Right renal cortex interstitium (tissue), 3 donors: ENCODE data around the gene SEMA3F. TPM values are rescaled to one million over a fixed set of nuclear protein-coding genes. Genes with fewer than 3 reads are reported as not detected.
A peak's percentile ranks its signal among the peaks of the same experiment; 100 is the strongest.
"Not testable (repeated sequence)": the region's sequence is repeated elsewhere in the genome, so short reads cannot be mapped to it uniquely, and the experiment has no call there.

Experiments
- DNase-seq, 3 donors: peaks; one replicate each; pipeline ENCODE4 v3.0.0-alpha.2; 2013; ENCODE audit warnings: low read depth in 3 of 3, low spot score in 2 of 3
- polyA plus RNA-seq, 3 donors: library from polyadenylated mRNA; unstranded; fragments of 120-200 nt; gene quantifications; one replicate each; pipeline ENCODE4 v1.2.1, GENCODE V29; 2013; ENCODE audit not compliant: insufficient read length in 3 of 3

Gene SEMA3F
- polyA plus RNA-seq, 3 donors, result 67.4 to 80.1 (median 70.8) TPM

GRCh38 chr3:50227390-50228183 is 72.5 kb downstream of the SEMA3F start:
- peak; percentile 82 to 89 (median 88) for DNase-seq

GRCh38 chr3:50228184-50228763 is 73.2 kb downstream of the SEMA3F start:
- DNase-seq, result not testable (repeated sequence)

GRCh38 chr3:50229490-50229889 is 74.4 kb downstream of the SEMA3F start:
- DNase-seq, result no peak

- no peak for DNase-seq
Observed at GRCh38 chr3:50230104-50230793, 75.1 kb downstream of the SEMA3F start.

- DNase-seq, result no peak
Observed at GRCh38 chr3:50230794-50231125, 75.6 kb downstream of the SEMA3F start.

GRCh38 chr3:50231581-50231980 is 76.5 kb downstream of the SEMA3F start:
- DNase-seq, result no peak

- no peak for DNase-seq
Observed at GRCh38 chr3:50232303-50232702, 77.2 kb downstream of the SEMA3F start.

GRCh38 chr3:50233176-50233575 is 78.1 kb downstream of the SEMA3F start:
- DNase-seq, result no peak

GRCh38 chr3:50235716-50236483 is 80.8 kb downstream of the SEMA3F start, which contains the start of gene GNAI2:
Gene GNAI2 (plus strand): TSS chr3:50236204. CDS start chr3:50236336, 132 bp downstream.
- peak; percentile 85 to 96 (median 95) for DNase-seq

- no peak for DNase-seq
Observed at GRCh38 chr3:50236484-50237132, 81.5 kb downstream of the SEMA3F start.

GRCh38 chr3:50237133-50237651 is 82.1 kb downstream of the SEMA3F start:
- DNase-seq, result no peak

- no peak for DNase-seq
Observed at GRCh38 chr3:50237754-50238548, 82.8 kb downstream of the SEMA3F start.

GRCh38 chr3:50238549-50239026 is 83.5 kb downstream of the SEMA3F start:
- DNase-seq, result no peak

Other genes with a start within 250 kb of the SEMA3F start
- gene MON1A, start 225.5 kb upstream of the SEMA3F start, polyA plus RNA-seq, result 1 to 10 TPM; 6.9 to 8.5 (median 7.6) TPM
- 100 to 1,000 TPM; 107 to 136 (median 109) TPM for gene RBM6, start 215.2 kb upstream of the SEMA3F start, polyA plus RNA-seq
- gene RBM5, start 66.4 kb upstream of the SEMA3F start, polyA plus RNA-seq, result 100 to 1,000 TPM; 234 to 272 (median 251) TPM
- gene GNAT1, start 36.3 kb downstream of the SEMA3F start, polyA plus RNA-seq, result not detected
- 10 to 100 TPM in 1 of 3 donors, 1 to 10 TPM in 2; 5.0 to 11.0 (median 6.8) TPM for gene SLC38A3, start 49.9 kb downstream of the SEMA3F start, polyA plus RNA-seq
- 100 to 1,000 TPM; 211 to 230 (median 220) TPM for gene GNAI2, start 80.9 kb downstream of the SEMA3F start, polyA plus RNA-seq
- gene SEMA3B, start 113.8 kb downstream of the SEMA3F start, polyA plus RNA-seq, result 10 to 100 TPM; 75.2 to 77.0 (median 76.3) TPM
- under 1 TPM; 0.42 to 0.54 (median 0.50) TPM for gene LSMEM2, start 123.8 kb downstream of the SEMA3F start, polyA plus RNA-seq
- gene IFRD2, start 137.1 kb downstream of the SEMA3F start, polyA plus RNA-seq, result 10 to 100 TPM; 35.0 to 39.1 (median 37.7) TPM
- 1 to 10 TPM; 2.9 to 3.2 (median 3.1) TPM for gene HYAL3, start 144.1 kb downstream of the SEMA3F start, polyA plus RNA-seq
- 1 to 10 TPM; 7.6 to 8.6 (median 8.2) TPM for gene NAA80, start 144.1 kb downstream of the SEMA3F start, polyA plus RNA-seq
- 1 to 10 TPM; 6.3 to 7.1 (median 7.0) TPM for gene HYAL1, start 148.2 kb downstream of the SEMA3F start, polyA plus RNA-seq
- 10 to 100 TPM; 62.7 to 74.3 (median 70.7) TPM for gene HYAL2, start 167.4 kb downstream of the SEMA3F start, polyA plus RNA-seq
- 10 to 100 TPM; 22.6 to 25.7 (median 24.5) TPM for gene TUSC2, start 172.9 kb downstream of the SEMA3F start, polyA plus RNA-seq
- 10 to 100 TPM; 16.1 to 17.0 (median 16.4) TPM for gene RASSF1, start 185.5 kb downstream of the SEMA3F start, polyA plus RNA-seq
- gene ZMYND10, start 190.4 kb downstream of the SEMA3F start, polyA plus RNA-seq, result 1 to 10 TPM; 3.3 to 4.1 (median 3.4) TPM
- gene NPRL2, start 195.5 kb downstream of the SEMA3F start, polyA plus RNA-seq, result 10 to 100 TPM; 31.0 to 35.2 (median 33.8) TPM
- gene CYB561D2, start 195.5 kb downstream of the SEMA3F start, polyA plus RNA-seq, result 10 to 100 TPM; 14.9 to 16.7 (median 15.6) TPM
- 10 to 100 TPM; 30.9 to 35.9 (median 32.3) TPM for gene TMEM115, start 204.2 kb downstream of the SEMA3F start, polyA plus RNA-seq